SK-N-MC (cell line): ENCODE results near the gene CLRN1.

Experiments used
- EZH2 ChIP-seq: fragments of 200-600 bp; sonication (generic); IDR thresholded peaks from one replicate; pipeline ENCODE4 v1.6.1; 2017; ENCODE audit warnings: antibody characterized with exemption
- POLR2AphosphoS5 ChIP-seq: IDR thresholded peaks from 2 replicates; pipeline ENCODE4 v1.6.1; 2012; ENCODE audit warnings: mild to moderate bottlenecking, low read depth, low read length, borderline replicate concordance

DNA sequence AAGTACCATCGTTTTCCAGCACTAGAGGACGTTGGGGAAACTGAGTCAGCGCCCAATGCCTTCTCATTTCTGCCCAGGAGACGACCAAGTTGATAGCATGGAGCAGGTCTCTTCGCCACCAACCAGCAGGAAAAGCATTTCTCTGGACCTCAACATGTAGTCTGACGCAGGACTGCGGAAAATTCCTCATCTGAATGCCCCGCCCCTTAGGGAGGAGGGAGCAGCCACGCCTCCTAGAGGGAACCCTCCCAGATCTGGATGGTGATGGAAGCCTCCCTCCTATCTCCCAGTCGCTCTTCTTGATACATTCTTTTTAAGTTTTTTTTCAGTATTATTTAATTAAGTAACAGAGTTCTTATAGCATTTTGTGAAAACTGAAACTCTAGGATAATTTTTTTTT is 49.9 kb downstream of the CLRN1 start:
- TF ChIP-seq EZH2 (no peak), POLR2AphosphoS5 (no peak)
